Activated CD4-positive, alpha-beta T cell treated with anti-CD3 and anti-CD28 coated beads for 48 hours (primary cell): ENCODE results near the gene FNBP1.

Experiments
- DNase-seq: peaks from one replicate; pipeline ENCODE4 v3.0.0-alpha.2; 2020

The FNBP1 gene

GRCh38 chr9:129887334-129888292, 155.4 kb downstream of the FNBP1 start:
- DNase-seq: peak; percentile 78

GRCh38 chr9:129886226-129887174, 156.5 kb downstream of the FNBP1 start:
- DNase-seq: peak; percentile 79

GRCh38 chr9:129885670-129886106, 157.3 kb downstream of the FNBP1 start:
- DNase-seq: peak; percentile 95

DNA sequence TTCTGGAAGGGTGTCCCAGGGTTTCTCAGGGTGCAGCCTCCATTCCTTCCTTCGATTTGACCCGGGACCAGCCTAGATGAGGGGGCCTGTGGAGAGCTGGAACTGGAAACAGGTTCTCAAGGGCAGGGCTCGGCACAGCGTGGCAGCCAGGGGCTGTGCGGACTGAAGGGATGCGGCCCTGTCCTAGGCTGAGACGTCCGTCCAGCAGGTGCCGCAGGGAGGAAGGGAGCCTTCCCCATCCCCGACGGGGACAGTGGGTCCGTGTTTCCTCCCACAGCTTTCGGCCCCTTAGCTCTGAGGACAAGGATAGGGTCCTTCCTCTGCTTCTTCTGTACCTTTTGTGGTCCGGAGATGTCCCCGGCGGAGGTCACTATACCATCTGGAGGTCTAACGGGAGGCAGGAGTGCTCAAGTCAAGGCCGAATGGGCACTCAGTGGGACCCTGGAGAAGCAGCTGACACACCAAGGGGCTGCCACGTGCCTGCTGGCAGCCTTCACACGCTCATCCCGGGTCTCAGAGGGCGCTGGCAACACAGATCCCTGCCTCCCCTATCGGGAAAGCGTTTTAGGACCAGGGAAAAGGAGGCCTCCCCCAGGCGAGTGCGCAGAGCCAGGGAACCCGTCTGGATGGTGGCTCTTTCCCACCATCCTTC, 157.8 kb downstream of the FNBP1 start:
- DNase-seq: peak; percentile 61

DNA sequence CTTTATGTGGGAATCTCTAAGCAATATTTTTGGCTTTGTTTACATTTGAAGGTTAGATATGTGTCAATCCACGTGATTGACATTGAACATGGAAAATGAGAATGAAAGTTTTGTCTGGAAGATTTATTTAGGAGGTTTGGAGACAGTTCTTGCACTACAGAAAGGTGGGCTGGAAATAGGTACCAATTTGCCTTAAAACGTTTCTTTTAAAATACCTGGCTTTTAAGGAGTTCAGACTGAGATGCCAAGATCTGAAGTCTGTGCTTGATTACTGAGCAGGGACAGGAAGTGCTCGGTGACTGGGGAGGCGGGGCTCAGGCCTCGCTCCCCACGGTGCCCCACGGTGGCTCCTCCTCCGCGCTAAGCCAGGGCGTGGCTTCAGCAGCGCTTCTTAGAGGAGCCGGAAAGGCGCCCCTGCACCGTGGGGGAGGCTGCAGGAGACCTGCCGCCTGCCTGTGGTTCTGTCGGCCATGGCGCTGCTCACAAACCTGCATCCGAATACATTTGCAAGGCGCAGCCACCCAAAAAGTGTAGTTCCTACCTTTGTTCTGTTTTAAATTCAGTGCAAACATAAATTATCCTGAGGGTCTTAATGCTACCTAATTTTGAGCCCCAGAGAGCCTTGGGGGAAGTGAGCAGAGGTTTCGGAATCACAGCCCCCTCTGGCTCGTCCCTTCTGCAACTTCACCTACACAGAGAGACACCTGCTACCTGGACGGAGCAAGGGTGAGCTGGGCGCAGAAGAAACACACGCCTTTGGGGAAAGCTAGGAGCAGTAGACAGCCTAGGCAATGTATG, 158.6 kb downstream of the FNBP1 start:
- DNase-seq: peak; percentile 98

GRCh38 chr9:129881547-129882324, 161.3 kb downstream of the FNBP1 start:
- DNase-seq: no peak

DNA sequence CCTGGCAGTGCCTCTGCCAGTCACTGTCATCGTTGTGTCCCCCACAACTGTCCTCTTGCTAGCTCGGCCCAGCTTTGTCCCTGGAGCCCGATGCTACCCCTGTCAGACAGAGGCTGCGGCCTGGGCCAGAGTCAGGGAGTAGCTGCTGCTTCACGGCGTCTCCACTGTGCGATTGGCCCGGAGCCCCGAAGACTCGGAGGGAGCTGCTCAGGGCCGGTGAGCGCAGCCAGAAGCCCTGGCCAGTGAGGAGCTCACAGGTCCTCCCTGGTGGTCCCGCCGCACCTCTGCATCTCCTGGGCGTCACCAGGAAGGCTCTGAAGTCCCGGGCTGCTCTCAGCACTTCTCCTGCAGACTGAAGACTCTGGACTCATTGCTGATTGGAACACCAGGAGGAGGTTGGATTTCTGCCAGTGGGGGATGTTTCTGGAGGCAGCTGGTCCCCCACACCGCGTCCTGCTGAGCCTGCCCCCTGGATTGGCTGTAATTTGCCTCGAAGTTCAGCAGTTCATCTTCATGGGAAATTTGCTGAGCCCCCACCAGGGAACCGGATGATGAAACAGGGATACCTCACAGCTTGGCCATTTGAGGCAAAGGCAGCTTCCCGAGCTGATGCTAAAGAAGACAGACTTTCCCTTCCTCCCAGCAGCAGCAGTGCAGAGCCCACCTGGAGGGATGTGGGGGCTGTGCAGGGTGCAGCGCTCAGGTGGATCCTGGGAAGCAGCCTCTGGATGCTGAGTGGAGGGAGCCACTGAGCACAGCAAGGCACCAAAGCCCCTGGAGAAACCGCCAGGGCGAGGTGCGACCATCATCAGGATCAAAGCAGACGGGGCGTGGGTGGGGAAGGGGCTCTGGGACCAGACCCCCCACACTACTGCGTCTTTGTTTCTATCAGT, 162.1 kb downstream of the FNBP1 start:
- DNase-seq: no peak

- DNase-seq: no peak
Measured at GRCh38 chr9:129879991-129880653, 162.9 kb downstream of the FNBP1 start.

- no peak for DNase-seq
Measured at GRCh38 chr9:129879103-129879699, 163.8 kb downstream of the FNBP1 start.

DNA sequence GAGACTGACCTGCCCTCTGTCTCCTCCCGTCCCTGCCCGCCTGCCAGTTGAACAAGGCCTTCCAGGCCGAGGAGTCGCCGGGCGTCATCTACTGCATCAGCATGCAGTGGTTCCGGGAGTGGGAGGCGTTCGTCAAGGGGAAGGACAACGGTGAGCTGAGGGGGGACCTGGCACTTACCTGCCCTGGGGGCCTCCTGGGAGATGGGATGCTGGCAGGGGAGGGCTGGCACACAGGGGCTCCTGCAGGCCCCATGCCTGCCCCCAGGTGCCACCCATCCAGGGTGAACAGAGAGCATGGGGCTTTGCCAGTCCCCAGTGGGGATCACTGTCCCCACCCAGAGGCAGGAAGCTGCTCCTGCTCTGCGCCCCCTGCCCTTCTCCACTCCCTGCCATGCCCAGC, 164.7 kb downstream of the FNBP1 start:
- no peak for DNase-seq

DNA sequence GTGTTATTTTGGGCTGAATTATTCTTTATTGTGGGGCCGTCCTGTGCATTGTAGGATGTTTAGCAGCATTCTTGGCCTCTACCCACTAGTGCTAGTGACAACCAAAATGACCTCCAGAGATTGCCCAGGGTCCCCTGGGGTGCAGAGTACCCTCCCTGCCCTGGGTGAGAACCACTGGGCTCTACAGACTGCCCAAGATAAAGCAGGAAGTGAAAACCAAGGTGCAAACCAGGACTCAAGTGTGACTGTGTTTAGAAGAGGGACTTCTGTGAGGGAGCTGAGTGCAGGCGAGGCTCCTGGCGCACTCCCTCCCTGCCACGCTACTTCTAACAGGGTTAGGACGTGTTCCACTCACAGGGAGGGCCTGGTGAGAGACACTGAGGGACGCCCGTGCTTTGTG, 166.2 kb downstream of the FNBP1 start:
- no peak for DNase-seq

GRCh38 chr9:129875687-129876395, 167.1 kb downstream of the FNBP1 start:
- no peak for DNase-seq

GRCh38 chr9:129875181-129875611, 167.8 kb downstream of the FNBP1 start:
- no peak for DNase-seq

DNA sequence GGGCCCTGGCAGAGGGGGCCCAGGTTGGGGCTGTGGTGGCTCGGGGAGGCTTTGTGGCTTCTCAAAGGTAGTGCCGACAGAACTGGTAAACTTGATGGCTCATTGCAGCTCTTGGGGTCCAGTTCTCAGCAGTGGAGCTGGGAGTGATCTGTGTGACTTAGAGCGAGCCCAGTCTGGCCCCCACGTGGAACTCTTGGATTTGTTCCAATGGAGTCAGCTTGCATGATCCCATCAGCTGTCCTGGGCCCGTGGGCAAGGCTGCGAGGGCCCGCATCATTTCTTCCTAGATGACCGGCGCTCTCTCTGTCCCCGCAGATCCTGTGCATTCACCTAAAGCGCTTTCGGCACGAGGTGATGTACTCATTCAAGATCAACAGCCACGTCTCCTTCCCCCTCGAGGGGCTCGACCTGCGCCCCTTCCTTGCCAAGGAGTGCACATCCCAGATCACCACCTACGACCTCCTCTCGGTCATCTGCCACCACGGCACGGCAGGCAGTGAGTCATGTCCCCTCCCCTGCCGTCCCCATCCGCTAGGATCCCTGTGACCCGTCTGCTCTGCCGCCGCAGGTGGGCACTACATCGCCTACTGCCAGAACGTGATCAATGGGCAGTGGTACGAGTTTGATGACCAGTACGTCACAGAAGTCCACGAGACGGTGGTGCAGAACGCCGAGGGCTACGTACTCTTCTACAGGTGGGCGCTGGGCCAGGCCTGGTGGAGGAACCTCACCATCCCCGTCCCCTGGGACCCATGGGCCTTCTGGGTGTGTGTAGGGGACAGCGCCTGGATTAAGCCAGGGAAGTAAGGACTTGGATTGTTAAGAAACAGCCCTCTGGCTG, 168.5 kb downstream of the FNBP1 start:
- no peak for DNase-seq

DNA sequence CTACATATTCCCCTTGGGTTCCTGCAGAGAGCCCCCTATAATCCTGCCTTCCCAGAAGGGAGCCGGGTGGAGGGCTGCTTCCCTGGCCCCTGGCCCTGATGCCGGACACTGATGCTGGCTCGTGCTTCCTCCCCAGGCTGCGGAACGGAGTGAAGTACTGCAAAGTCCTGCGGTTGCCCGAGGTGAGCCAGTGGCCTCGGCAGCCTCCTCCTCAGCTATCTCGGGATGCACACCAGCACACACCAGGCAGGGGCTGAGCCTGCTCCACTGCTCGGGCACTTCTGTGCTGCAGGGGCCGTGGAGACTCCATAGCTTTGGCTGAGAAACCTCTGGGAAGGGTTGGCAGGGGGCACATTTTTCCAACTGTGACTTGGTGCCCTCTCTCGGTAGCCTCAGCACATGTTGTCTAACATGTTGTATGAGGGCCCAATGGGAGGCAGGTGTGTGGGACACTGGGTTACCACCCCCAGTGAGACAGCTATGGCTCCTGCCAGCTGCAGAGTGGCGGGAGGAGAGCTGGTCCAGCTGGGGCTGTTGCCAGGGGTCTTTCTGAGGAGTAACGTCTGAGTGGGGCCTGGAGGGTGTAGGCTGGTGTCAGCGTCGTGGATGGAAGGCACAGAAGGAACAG, 169.3 kb downstream of the FNBP1 start:
- no peak for DNase-seq

- DNase-seq: no peak
Measured at GRCh38 chr9:129871046-129871445, 171.9 kb downstream of the FNBP1 start.
